ENCODE measurements around the gene IZUMO4. TPM values are rescaled to one million over a fixed set of nuclear protein-coding genes. Genes with fewer than 3 reads are reported as not detected.

IZUMO4 gene
- total RNA-seq, 1 experiment from 2014 or later = 1.7 TPM

GRCh38 chr19:2142173-2142829, 45.6 kb downstream of the IZUMO4 start:
- no peak for DNase-seq (ENCODE audit: low read depth)

GRCh38 chr19:2144190-2144589, 47.5 kb downstream of the IZUMO4 start:
- DNase-seq (ENCODE audit: low read depth) = no peak

DNA sequence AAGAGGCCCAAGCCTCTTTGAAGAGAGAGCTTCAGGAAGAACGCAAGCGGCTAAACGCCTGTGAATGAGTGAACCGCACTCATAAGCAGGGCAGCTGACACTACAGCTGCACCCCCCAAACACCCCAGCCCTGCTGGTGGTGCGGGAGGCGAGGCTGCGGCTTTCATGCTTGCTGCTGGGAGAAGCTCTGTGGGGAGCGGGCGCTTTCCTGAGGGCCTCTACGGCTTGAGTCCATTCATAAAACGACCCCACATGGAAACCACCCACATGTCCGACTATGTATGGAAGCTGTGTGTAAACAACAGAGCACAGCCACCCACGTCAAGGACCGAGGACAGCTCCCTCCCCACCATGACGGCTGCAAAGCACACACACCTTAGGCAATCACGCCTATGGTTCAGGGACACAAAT, 49.1 kb downstream of the IZUMO4 start:
- no peak for DNase-seq (ENCODE audit: low read depth)

- no peak for DNase-seq (ENCODE audit: low read depth)
Measured at GRCh38 chr19:2148482-2149135, 51.9 kb downstream of the IZUMO4 start.

Other genes with a start within 250 kb of the IZUMO4 start
- 12.5 and 14.4 TPM in 2 replicates for gene REXO1, start 248.4 kb upstream of the IZUMO4 start, total RNA-seq (2014; rRNA removed; shearing (Covaris generic))
- 12.1 and 20.2 TPM in 2 replicates for gene KLF16, start 233.3 kb upstream of the IZUMO4 start, total RNA-seq (2014; rRNA removed; shearing (Covaris generic))
- 216 and 229 TPM in 2 replicates for gene ABHD17A, start 211.4 kb upstream of the IZUMO4 start, total RNA-seq (2014; rRNA removed; shearing (Covaris generic))
- gene ADAT3, start 191.5 kb upstream of the IZUMO4 start, total RNA-seq (2014; rRNA removed; shearing (Covaris generic)) = 10.1 and 15.8 TPM in 2 replicates
- gene SCAMP4, start 191.5 kb upstream of the IZUMO4 start, total RNA-seq (2014; rRNA removed; shearing (Covaris generic)) = 31.8 and 43.5 TPM in 2 replicates
- 91.9 and 111 TPM in 2 replicates for gene CSNK1G2, start 155.7 kb upstream of the IZUMO4 start, total RNA-seq (2014; rRNA removed; shearing (Covaris generic))
- 51.8 and 66.6 TPM in 2 replicates for gene BTBD2, start 81.2 kb upstream of the IZUMO4 start, total RNA-seq (2014; rRNA removed; shearing (Covaris generic))
- 91.4 and 112 TPM in 2 replicates for gene MKNK2, start 45.7 kb upstream of the IZUMO4 start, total RNA-seq (2014; rRNA removed; shearing (Covaris generic))
- 14.8 and 25.0 TPM in 2 replicates for gene MOB3A, start 589 bp upstream of the IZUMO4 start, total RNA-seq (2014; rRNA removed; shearing (Covaris generic))
- 124 and 146 TPM in 2 replicates for gene AP3D1, start 54.7 kb downstream of the IZUMO4 start, total RNA-seq (2014; rRNA removed; shearing (Covaris generic))
- gene DOT1L, start 67.0 kb downstream of the IZUMO4 start, total RNA-seq (2014; rRNA removed; shearing (Covaris generic)) = 8.5 and 10.0 TPM in 2 replicates
- 146 and 152 TPM in 2 replicates for gene PLEKHJ1, start 139.4 kb downstream of the IZUMO4 start, total RNA-seq (2014; rRNA removed; shearing (Covaris generic))
- gene SF3A2, start 139.9 kb downstream of the IZUMO4 start, total RNA-seq (2014; rRNA removed; shearing (Covaris generic)) = 71.2 and 91.0 TPM in 2 replicates
- gene AMH, start 152.4 kb downstream of the IZUMO4 start, total RNA-seq (2014; rRNA removed; shearing (Covaris generic)) = 7.2 and 10.6 TPM in 2 replicates
- gene JSRP1, start 159.5 kb downstream of the IZUMO4 start, total RNA-seq (2014; rRNA removed; shearing (Covaris generic)) = not detected in 2 replicates
- gene PEAK3, start 185.3 kb downstream of the IZUMO4 start, total RNA-seq (2014; rRNA removed; shearing (Covaris generic)) = 0.03 and 0.35 TPM in 2 replicates
- gene LINGO3, start 211.2 kb downstream of the IZUMO4 start, total RNA-seq (2014; rRNA removed; shearing (Covaris generic)) = not detected in 2 replicates
- gene LSM7, start 231.7 kb downstream of the IZUMO4 start, total RNA-seq (2014; rRNA removed; shearing (Covaris generic)) = 280 and 379 TPM in 2 replicates
- 13.4 and 16.2 TPM in 2 replicates for gene SPPL2B, start 231.8 kb downstream of the IZUMO4 start, total RNA-seq (2014; rRNA removed; shearing (Covaris generic))

Measured in HT1080 (cell line).